Osteocyte (in vitro differentiated cells): ENCODE data around the gene LGALS7. TPM values are rescaled to one million over a fixed set of nuclear protein-coding genes. Genes with fewer than 3 reads are reported as not detected.

Source experiments
- DNase-seq: peaks from one replicate; pipeline ENCODE4 v3.0.0; 2021; ENCODE audit warnings: mixed read lengths; ENCODE audit not compliant: unreplicated experiment; ENCODE audit errors: extremely low spot score
- H3K27ac Mint-ChIP-seq: one replicate; pipeline ENCODE4 v1.8.0; 2021; ENCODE audit warnings: mild to moderate bottlenecking, mixed read lengths; ENCODE audit not compliant: unreplicated experiment
- H3K27me3 Mint-ChIP-seq: one replicate; pipeline ENCODE4 v1.8.0; 2021; ENCODE audit warnings: mixed read lengths; ENCODE audit not compliant: unreplicated experiment
- H3K36me3 Mint-ChIP-seq: one replicate; pipeline ENCODE4 v1.8.0; 2021; ENCODE audit warnings: mixed read lengths; ENCODE audit not compliant: unreplicated experiment
- H3K4me1 Mint-ChIP-seq: one replicate; pipeline ENCODE4 v1.8.0; 2021; ENCODE audit warnings: mixed read lengths; ENCODE audit not compliant: unreplicated experiment
- H3K4me3 Mint-ChIP-seq: one replicate; pipeline ENCODE4 v1.8.0; 2021; ENCODE audit warnings: mild to moderate bottlenecking, moderate library complexity, mixed read lengths; ENCODE audit not compliant: unreplicated experiment
- H3K9me3 Mint-ChIP-seq: one replicate; pipeline ENCODE4 v1.8.0; 2021; ENCODE audit warnings: mixed read lengths; ENCODE audit not compliant: unreplicated experiment
- CTCF ChIP-seq: fragments of 200-600 bp; sonication (generic); IDR thresholded peaks from 2 replicates; pipeline ENCODE4 v1.5.0; 2021; ENCODE audit warnings: antibody characterized with exemption, mild to moderate bottlenecking, moderate library complexity
- total RNA-seq: library from RNA; stranded (reverse); gene quantifications from 2 replicates; pipeline ENCODE4 v1.2.1, GENCODE V29; 2021

The LGALS7 gene
- total RNA-seq, 1 donor from 2014 or later: not detected

GRCh38 chr19:38740257-38740592 is 33.1 kb downstream of the LGALS7 start:
- no peak overlapping the region for H3K27ac Mint-ChIP-seq
- DNase-seq: no peak
- H3K27me3 Mint-ChIP-seq: no peaks in the 10 kb centered on the region
- H3K36me3 Mint-ChIP-seq: no peaks in the 10 kb centered on the region
- no peaks in the 10 kb centered on the region for H3K9me3 Mint-ChIP-seq
- no peak for TF ChIP-seq CTCF
- peaks cover 6% of the 10 kb centered on the region for H3K4me1 Mint-ChIP-seq
- H3K4me3 Mint-ChIP-seq: no peak overlapping the region

DNA sequence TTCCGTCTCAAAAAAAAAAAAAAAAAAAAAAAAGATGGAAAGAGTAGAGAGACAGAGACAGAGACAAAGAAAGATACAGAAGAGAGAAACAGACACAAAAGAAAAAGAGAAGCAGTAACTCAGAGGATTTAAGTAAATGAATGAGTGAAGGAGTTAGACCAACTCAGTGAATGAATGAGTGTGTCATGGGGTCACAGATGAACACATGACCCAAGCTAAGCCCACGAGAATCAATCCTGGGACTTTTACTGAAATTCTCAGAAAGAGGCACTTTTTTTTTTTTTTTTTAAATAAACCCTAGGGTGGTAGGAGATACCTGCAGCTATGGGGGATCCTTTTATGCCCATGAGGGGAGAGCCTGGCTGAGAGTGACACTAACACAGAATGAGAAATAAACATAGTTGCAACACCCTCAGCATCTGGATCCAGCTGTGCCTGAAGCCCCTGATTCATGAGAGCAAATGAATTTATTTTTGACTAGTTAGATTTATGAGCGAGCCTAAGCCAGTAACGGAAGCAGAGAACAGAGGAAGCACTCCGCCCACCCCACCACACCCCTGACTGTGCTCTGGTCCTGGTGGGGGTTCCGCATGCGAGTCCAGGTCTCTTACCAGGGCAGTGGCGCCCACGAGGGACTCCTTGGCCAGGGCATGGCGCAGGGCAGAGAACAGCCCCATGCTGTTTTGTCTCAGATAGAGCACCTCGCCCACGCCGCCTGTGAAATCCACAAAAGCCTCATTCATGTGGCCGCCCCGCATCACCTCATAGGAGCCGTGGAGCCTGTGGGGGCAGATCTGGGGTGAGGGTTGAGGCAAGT is 33.7 kb downstream of the LGALS7 start:
- peaks cover 12% of the 10 kb centered on the region for H3K4me1 Mint-ChIP-seq
- no peaks in the 10 kb centered on the region for H3K9me3 Mint-ChIP-seq
- TF ChIP-seq CTCF: no peak
- no peak overlapping the region for H3K27ac Mint-ChIP-seq
- H3K36me3 Mint-ChIP-seq: no peaks in the 10 kb centered on the region
- H3K4me3 Mint-ChIP-seq: no peak overlapping the region
- no peaks in the 10 kb centered on the region for H3K27me3 Mint-ChIP-seq
- no peak for DNase-seq

DNA sequence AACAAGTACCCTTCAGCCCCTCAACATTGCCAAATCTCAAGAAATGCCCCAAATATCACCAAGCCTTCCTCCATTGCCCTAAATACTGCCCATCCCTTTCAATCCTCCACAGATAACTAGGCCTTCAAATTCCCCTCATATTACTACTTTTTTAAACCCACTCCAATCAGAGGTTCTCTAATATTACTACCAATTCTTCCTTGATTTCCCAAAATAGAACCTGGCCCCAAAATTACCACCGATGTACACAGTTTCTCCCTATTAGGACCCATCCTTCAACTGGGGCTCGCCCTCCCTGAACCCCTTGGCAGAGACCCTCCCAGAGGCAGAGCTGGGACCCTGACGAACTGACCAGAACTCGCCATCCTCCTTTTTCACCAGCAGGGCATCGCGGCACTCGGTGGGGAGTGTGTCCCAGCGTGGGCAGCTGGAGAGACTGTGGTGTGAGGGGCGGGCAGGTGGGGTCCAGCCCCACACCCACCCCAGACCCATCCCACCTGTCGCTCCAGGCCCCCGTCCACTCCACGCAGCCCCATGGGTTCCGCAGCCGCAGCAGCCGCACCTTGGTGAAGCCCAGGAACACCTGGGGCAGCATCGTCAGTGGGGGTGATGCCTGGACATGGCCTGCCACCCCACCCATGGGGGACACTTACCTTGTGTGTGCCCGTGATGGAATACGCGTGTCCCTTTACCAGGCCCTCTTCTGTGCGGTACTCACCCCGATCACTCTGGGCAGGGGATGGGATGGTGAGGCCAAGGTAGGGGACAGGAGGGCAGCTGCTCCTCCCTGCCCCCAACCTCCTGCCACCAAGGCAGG is 35.2 kb downstream of the LGALS7 start:
- Mint-ChIP-seq H3K9me3 (no peaks in the 10 kb centered on the region), H3K27ac (no peak overlapping the region), H3K27me3 (no peaks in the 10 kb centered on the region), H3K4me1 (peaks cover 20% of the 10 kb centered on the region), H3K36me3 (no peaks in the 10 kb centered on the region), H3K4me3 (peak overlapping the region; percentile 20)
- TF ChIP-seq CTCF: no peak
- no peak for DNase-seq

DNA sequence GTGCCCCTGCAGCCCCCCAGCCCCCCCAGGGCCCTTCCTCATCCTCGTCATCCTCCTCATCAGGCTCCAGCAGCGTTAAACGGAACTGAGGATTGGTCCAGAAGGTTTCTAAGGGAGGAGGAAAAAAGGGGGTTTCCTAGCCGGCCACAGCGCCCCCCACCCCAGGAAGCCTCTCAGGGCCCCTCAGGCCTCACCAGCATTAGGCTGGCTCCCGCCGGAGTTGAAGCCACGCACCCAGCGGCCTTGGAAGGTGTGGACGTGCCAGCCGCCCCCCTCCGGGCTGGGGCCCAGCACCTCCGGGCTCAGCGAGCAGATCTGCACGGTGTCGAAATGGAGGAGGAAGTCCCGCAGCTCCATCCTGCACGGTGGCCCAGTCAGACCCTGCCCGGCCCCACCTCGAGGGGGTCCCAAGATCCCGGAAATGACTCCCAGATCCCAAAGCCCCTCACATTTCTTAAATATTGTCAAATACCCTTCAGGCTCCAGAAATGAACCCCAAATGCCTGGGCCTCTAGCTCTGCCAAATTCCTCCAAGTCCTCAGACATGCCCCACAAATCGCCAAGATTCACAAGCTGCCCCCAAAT is 35.9 kb downstream of the LGALS7 start:
- Mint-ChIP-seq H3K27me3 (no peaks in the 10 kb centered on the region), H3K9me3 (no peaks in the 10 kb centered on the region), H3K27ac (no peak overlapping the region), H3K36me3 (no peaks in the 10 kb centered on the region), H3K4me1 (peaks cover 23% of the 10 kb centered on the region), H3K4me3 (peak overlapping the region; percentile 20)
- TF ChIP-seq CTCF: no peak
- DNase-seq: no peak
